Activated CD4-positive, alpha-beta T cell treated with anti-CD3 and anti-CD28 coated beads for 36 hours (primary cell): Measurements from ENCODE around the gene RBMS1. TPM values are rescaled to one million over a fixed set of nuclear protein-coding genes. Genes with fewer than 3 reads are reported as not detected.

Experiments
- ATAC-seq: fragments of 200-7000 bp; cut with Tn5 transposase; one replicate; pipeline ENCODE4 v1.10.0; 2021; ENCODE audit warnings: mild to moderate bottlenecking, moderate library complexity
- CTCF ChIA-PET: fragments of 350-600 bp; sonication (Branson Sonifier 250); formaldehyde crosslinking; loops from one replicate; lab custom pipeline; 2021; ENCODE audit warnings: antibody characterized with exemption; lab: Charles Lee
- POLR2A ChIA-PET: fragments of 350-600 bp; sonication (Branson Sonifier 250); formaldehyde crosslinking; loops from one replicate; lab custom pipeline; 2021; ENCODE audit warnings: antibody characterized with exemption, inconsistent platforms; lab: Charles Lee
- DNase-seq: peaks from one replicate; pipeline ENCODE4 v3.0.0-alpha.2; 2020
- H3K27ac Mint-ChIP-seq: one replicate; pipeline ENCODE4 v1.8.0; 2021; ENCODE audit warnings: mixed read lengths
- H3K27me3 Mint-ChIP-seq: one replicate; pipeline ENCODE4 v1.8.0; 2021; ENCODE audit warnings: mixed read lengths
- H3K36me3 Mint-ChIP-seq: one replicate; pipeline ENCODE4 v1.8.0; 2021; ENCODE audit warnings: low read depth, mixed read lengths
- H3K4me1 Mint-ChIP-seq: one replicate; pipeline ENCODE4 v1.8.0; 2021; ENCODE audit warnings: mixed read lengths
- H3K4me3 Mint-ChIP-seq: one replicate; pipeline ENCODE4 v1.8.0; 2021; ENCODE audit warnings: mild to moderate bottlenecking, moderate library complexity, mixed read lengths
- H3K9me3 Mint-ChIP-seq: one replicate; pipeline ENCODE4 v1.8.0; 2021; ENCODE audit warnings: low read depth, mixed read lengths
- intact Hi-C, 2 experiments: fragments of 100-400 bp; cut with DNase I in 1 of 2; cut with micrococcal nuclease in 1 of 2; formaldehyde crosslinking; loops; one replicate each; pipeline versions ENCODE4 v1.14.2 to v1.15.1; 2022 to 2024; cut with DNase I, micrococcal nuclease
- total RNA-seq, 2 experiments: library from RNA; stranded (reverse); gene quantifications; one replicate each; pipeline ENCODE4 v1.2.3, GENCODE V29; 2021

Gene RBMS1
- total RNA-seq, 2 experiments from 2014 or later, result 39.3 to 47.7 TPM

- DNase-seq (no peak), ATAC-seq (no peak)
- CTCF ChIA-PET, result interaction anchor here (0.9 to 1.6 kb wide), 3 partner anchors 12 to 146 kb away, joined by 3 to 5 read pairs (median 3); no protein-coding TSS in a partner anchor
- H3K9me3 Mint-ChIP-seq, result no peaks in the 10 kb centered on the region
- POLR2A ChIA-PET, result interaction anchor here (0.7 kb wide), 1 partner anchor 21 kb away, joined by 3 read pairs; no protein-coding TSS in a partner anchor
- peak overlapping the region; percentile 7 for H3K4me3 Mint-ChIP-seq
- no peaks in the 10 kb centered on the region for H3K27me3 Mint-ChIP-seq
- no peaks in the 10 kb centered on the region for H3K36me3 Mint-ChIP-seq
- intact Hi-C loops, result loop anchor here in 1 of 2 experiments (5.0 kb wide), 1 partner anchor 757 kb away; the partner anchor contains the start of gene MARCHF7
- peak overlapping the region; percentile 23 for H3K27ac Mint-ChIP-seq
- H3K4me1 Mint-ChIP-seq, result peaks cover 84% of the 10 kb centered on the region
These were observed 23.9 kb downstream of the RBMS1 start for GRCh38 chr2:160469621-160470204.

- POLR2A ChIA-PET, result interaction anchor here (0.7 kb wide), 1 partner anchor 21 kb away, joined by 3 read pairs; no protein-coding TSS in a partner anchor
These were observed 24.4 kb downstream of the RBMS1 start for GRCh38 chr2:160469164-160469563.

GRCh38 chr2:160467086-160467485 is 26.5 kb downstream of the RBMS1 start:
- H3K4me1 Mint-ChIP-seq, result peaks cover 85% of the 10 kb centered on the region
- intact Hi-C loops, result no loop called here
- no peaks in the 10 kb centered on the region for H3K36me3 Mint-ChIP-seq
- no peaks in the 10 kb centered on the region for H3K27me3 Mint-ChIP-seq
- H3K9me3 Mint-ChIP-seq, result no peaks in the 10 kb centered on the region
- H3K4me3 Mint-ChIP-seq, result peak overlapping the region; percentile 4
- peak overlapping the region; percentile 29 for H3K27ac Mint-ChIP-seq
- no peak for DNase-seq
- ATAC-seq, result no peak
- CTCF ChIA-PET, result interaction anchor here (0.6 to 1.7 kb wide), 3 partner anchors 13 to 88 kb away, joined by 3 to 6 read pairs (median 4); no protein-coding TSS in a partner anchor
- POLR2A ChIA-PET, result no interaction called here

More at GRCh38 chr2:160469164-160469563, 24.4 kb downstream of the RBMS1 start:
- peaks cover 82% of the 10 kb centered on the region for H3K4me1 Mint-ChIP-seq
- H3K9me3 Mint-ChIP-seq, result no peaks in the 10 kb centered on the region
- DNase-seq (no peak), ATAC-seq (no peak)
- intact Hi-C loops, result no loop called here
- no peaks in the 10 kb centered on the region for H3K36me3 Mint-ChIP-seq
- H3K4me3 Mint-ChIP-seq, result peak overlapping the region; percentile 7
- CTCF ChIA-PET, result interaction anchor here (0.9 to 1.6 kb wide), 3 partner anchors 13 to 145 kb away, joined by 3 to 5 read pairs (median 3); no protein-coding TSS in a partner anchor
- peak overlapping the region; percentile 23 for H3K27ac Mint-ChIP-seq
- no peaks in the 10 kb centered on the region for H3K27me3 Mint-ChIP-seq

GRCh38 chr2:160465406-160465805 is 28.2 kb downstream of the RBMS1 start:
- Mint-ChIP-seq H3K4me3 (peak overlapping the region; percentile 2), H3K9me3 (no peaks in the 10 kb centered on the region), H3K36me3 (peaks cover 2% of the 10 kb centered on the region), H3K27me3 (no peaks in the 10 kb centered on the region), H3K27ac (peak overlapping the region; percentile 83), H3K4me1 (peaks cover 84% of the 10 kb centered on the region)
- peak; percentile 62 for DNase-seq
- peak; percentile 89 for ATAC-seq
- POLR2A ChIA-PET, result interaction anchor here (0.9 kb wide), 1 partner anchor 21 kb away, joined by 3 read pairs; no protein-coding TSS in a partner anchor
- intact Hi-C loops, result loop anchor here in 1 of 2 experiments (2.0 kb wide), 1 partner anchor 33 kb away; no protein-coding TSS in a partner anchor
- CTCF ChIA-PET, result interaction anchor here (0.7 to 1.7 kb wide), 3 partner anchors 12 to 170 kb away, joined by 3 to 6 read pairs (median 4); no protein-coding TSS in a partner anchor

- DNase-seq (no peak), ATAC-seq (peak; percentile 10)
- peaks cover 85% of the 10 kb centered on the region for H3K4me1 Mint-ChIP-seq
- POLR2A ChIA-PET, result interaction anchor here (0.9 kb wide), 1 partner anchor 21 kb away, joined by 3 read pairs; no protein-coding TSS in a partner anchor
- H3K9me3 Mint-ChIP-seq, result no peaks in the 10 kb centered on the region
- CTCF ChIA-PET, result interaction anchor here (0.7 to 1.4 kb wide), 2 partner anchors 12 to 169 kb away, joined by 3 to 4 read pairs; no protein-coding TSS in a partner anchor
- no peaks in the 10 kb centered on the region for H3K27me3 Mint-ChIP-seq
- H3K36me3 Mint-ChIP-seq, result peaks cover 2% of the 10 kb centered on the region
- intact Hi-C loops, result loop anchor here in 1 of 2 experiments (2.0 kb wide), 1 partner anchor 32 kb away; no protein-coding TSS in a partner anchor
- H3K4me3 Mint-ChIP-seq, result peak overlapping the region; percentile 2
- peak overlapping the region; percentile 83 for H3K27ac Mint-ChIP-seq
These were observed 28.6 kb downstream of the RBMS1 start for GRCh38 chr2:160465002-160465401.

- Mint-ChIP-seq H3K4me1 (peaks cover 85% of the 10 kb centered on the region), H3K9me3 (no peaks in the 10 kb centered on the region), H3K4me3 (no peak overlapping the region), H3K27me3 (no peaks in the 10 kb centered on the region), H3K36me3 (peaks cover 2% of the 10 kb centered on the region), H3K27ac (peak overlapping the region; percentile 59)
- ChIA-PET POLR2A (no interaction called here), CTCF (interaction anchor here (0.7 to 1.5 kb wide), 2 partner anchors 9 to 111 kb away, joined by 3 to 4 read pairs; no protein-coding TSS in a partner anchor)
- DNase-seq, result no peak
- intact Hi-C loops, result loop anchor here in 1 of 2 experiments (2.0 to 5.0 kb wide), 2 partner anchors 31 to 142 kb away; no protein-coding TSS in a partner anchor
- no peak for ATAC-seq
These were observed 29.6 kb downstream of the RBMS1 start for GRCh38 chr2:160464017-160464416.

- Mint-ChIP-seq H3K4me3 (no peak overlapping the region), H3K27ac (peak overlapping the region; percentile 58), H3K27me3 (no peaks in the 10 kb centered on the region), H3K4me1 (peaks cover 85% of the 10 kb centered on the region), H3K36me3 (peaks cover 4% of the 10 kb centered on the region), H3K9me3 (no peaks in the 10 kb centered on the region)
- intact Hi-C loops, result loop anchor here in 1 of 2 experiments (1.0 to 5.0 kb wide), 2 partner anchors 11 to 141 kb away; no protein-coding TSS in a partner anchor
- ATAC-seq, result peak; percentile 50
- ChIA-PET POLR2A (interaction anchor here (0.6 to 0.7 kb wide), 2 partner anchors 135 to 1694 kb away, joined by 3 to 4 read pairs; no protein-coding TSS in a partner anchor), CTCF (interaction anchor here (1.0 to 1.5 kb wide), 2 partner anchors 17 to 110 kb away, joined by 3 to 4 read pairs; no protein-coding TSS in a partner anchor)
- DNase-seq, result peak; percentile 66
These were observed 30.4 kb downstream of the RBMS1 start for GRCh38 chr2:160463245-160463644.

GRCh38 chr2:160460333-160460731 is 33.3 kb downstream of the RBMS1 start:
- peaks cover 7% of the 10 kb centered on the region for H3K36me3 Mint-ChIP-seq
- no peak for DNase-seq
- H3K27me3 Mint-ChIP-seq, result no peaks in the 10 kb centered on the region
- H3K9me3 Mint-ChIP-seq, result no peaks in the 10 kb centered on the region
- H3K4me1 Mint-ChIP-seq, result peaks cover 78% of the 10 kb centered on the region
- POLR2A ChIA-PET, result no interaction called here
- no peak overlapping the region for H3K4me3 Mint-ChIP-seq
- H3K27ac Mint-ChIP-seq, result no peak overlapping the region
- ATAC-seq, result no peak
- intact Hi-C loops, result loop anchor here in 1 of 2 experiments (5.0 kb wide), 1 partner anchor 138 kb away; no protein-coding TSS in a partner anchor
- CTCF ChIA-PET, result interaction anchor here (0.8 to 1.6 kb wide), 2 partner anchors 31 to 48 kb away, joined by 3 to 5 read pairs; no protein-coding TSS in a partner anchor

- ChIA-PET CTCF (interaction anchor here (0.8 kb wide), 1 partner anchor 47 kb away, joined by 3 read pairs; no protein-coding TSS in a partner anchor), POLR2A (no interaction called here)
- Mint-ChIP-seq H3K36me3 (peaks cover 7% of the 10 kb centered on the region), H3K9me3 (no peaks in the 10 kb centered on the region), H3K27ac (no peak overlapping the region), H3K4me1 (peaks cover 72% of the 10 kb centered on the region), H3K27me3 (no peaks in the 10 kb centered on the region), H3K4me3 (no peak overlapping the region)
- ATAC-seq (no peak), DNase-seq (no peak)
- intact Hi-C loops, result loop anchor here in 1 of 2 experiments (5.0 kb wide), 1 partner anchor 137 kb away; no protein-coding TSS in a partner anchor
These were observed 33.9 kb downstream of the RBMS1 start for GRCh38 chr2:160459538-160460332.

- no peak for DNase-seq
- CTCF ChIA-PET, result no interaction called here
- POLR2A ChIA-PET, result no interaction called here
- intact Hi-C loops, result no loop called here
- Mint-ChIP-seq H3K4me1 (peaks cover 65% of the 10 kb centered on the region), H3K4me3 (no peak overlapping the region), H3K27me3 (no peaks in the 10 kb centered on the region), H3K9me3 (no peaks in the 10 kb centered on the region), H3K27ac (no peak overlapping the region), H3K36me3 (peaks cover 7% of the 10 kb centered on the region)
- no peak for ATAC-seq
These were observed 34.7 kb downstream of the RBMS1 start for GRCh38 chr2:160458718-160459453.
